NCI-H2029 treated with DMSO at 0.1 percent for 48 hours (cell line): ENCODE data around the gene RGS14.

ENCODE experiments used
- DNase-seq: peaks from one replicate; lab custom pipeline; 2025; lab: John Stamatoyannopoulos, UW

Gene RGS14, protein sequence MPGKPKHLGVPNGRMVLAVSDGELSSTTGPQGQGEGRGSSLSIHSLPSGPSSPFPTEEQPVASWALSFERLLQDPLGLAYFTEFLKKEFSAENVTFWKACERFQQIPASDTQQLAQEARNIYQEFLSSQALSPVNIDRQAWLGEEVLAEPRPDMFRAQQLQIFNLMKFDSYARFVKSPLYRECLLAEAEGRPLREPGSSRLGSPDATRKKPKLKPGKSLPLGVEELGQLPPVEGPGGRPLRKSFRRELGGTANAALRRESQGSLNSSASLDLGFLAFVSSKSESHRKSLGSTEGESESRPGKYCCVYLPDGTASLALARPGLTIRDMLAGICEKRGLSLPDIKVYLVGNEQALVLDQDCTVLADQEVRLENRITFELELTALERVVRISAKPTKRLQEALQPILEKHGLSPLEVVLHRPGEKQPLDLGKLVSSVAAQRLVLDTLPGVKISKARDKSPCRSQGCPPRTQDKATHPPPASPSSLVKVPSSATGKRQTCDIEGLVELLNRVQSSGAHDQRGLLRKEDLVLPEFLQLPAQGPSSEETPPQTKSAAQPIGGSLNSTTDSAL

DNA sequence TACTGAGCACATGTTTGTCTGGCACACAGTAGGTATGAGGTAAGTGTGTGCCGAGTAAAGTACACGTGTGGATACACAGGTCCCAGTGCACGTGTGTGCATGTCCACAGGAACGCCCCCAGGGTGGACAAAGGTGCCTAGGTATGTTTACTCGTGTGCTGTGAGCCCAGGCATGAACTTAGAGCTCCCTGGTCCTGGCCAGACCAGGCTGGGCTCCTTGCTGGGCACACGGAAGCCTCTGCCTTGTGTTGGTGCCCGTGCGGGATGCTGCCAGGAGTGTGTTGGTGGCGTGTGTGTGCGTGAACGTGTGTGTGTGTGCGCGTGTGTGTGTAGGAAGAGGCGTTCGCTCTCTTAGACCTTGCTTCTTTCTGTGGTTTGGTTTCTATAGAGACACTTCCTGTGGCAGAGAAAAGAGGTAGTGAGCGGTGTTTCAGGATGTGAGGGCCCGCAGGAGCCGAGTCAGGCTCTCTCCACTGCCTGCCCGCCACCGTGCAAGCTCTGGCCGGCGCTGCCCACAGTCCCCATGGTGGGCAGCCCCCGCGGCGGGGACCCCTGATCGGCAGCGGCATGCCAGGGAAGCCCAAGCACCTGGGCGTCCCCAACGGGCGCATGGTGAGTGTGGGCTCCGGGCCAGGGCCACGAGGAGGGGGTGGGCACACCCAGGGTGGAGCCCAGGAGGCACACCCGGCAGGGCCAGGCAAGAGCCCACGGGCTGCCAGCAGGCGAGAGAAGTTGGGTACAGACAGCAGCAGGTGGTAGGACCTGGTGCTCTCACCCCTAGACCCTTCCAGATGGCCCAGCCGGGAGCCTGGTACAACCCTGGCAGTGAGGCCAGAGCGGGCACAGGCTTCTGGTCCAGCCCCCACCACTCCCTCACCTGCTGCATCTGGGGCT lies at the start of gene RGS14:
TSS of gene RGS14 (plus strand) at position 466 of the 893 bp plus-strand sequence. CDS start at position 567, 101 bp downstream.
- peak; percentile 47 for DNase-seq

DNA sequence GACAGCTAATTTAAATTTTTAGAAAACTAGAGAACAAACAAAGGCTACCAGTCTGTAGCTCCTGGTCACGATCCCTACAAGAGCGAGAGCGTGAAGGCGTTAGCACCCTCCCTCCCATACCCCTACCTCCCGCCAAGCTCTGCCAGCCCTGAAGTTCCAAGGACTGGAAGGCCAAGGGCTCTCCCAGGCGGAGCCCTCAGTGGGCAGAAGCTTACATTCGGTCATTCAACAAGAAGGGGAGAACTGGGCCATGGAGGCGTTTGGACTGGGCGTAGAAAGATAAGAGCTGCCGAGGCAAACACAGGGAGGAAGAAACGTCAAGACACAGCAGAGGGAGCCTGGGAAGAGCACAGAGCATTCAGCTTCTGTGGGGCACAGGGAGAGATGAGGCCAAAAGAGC lies 49.0 kb upstream of the RGS14 start:
- DNase-seq, result no peak

DNA sequence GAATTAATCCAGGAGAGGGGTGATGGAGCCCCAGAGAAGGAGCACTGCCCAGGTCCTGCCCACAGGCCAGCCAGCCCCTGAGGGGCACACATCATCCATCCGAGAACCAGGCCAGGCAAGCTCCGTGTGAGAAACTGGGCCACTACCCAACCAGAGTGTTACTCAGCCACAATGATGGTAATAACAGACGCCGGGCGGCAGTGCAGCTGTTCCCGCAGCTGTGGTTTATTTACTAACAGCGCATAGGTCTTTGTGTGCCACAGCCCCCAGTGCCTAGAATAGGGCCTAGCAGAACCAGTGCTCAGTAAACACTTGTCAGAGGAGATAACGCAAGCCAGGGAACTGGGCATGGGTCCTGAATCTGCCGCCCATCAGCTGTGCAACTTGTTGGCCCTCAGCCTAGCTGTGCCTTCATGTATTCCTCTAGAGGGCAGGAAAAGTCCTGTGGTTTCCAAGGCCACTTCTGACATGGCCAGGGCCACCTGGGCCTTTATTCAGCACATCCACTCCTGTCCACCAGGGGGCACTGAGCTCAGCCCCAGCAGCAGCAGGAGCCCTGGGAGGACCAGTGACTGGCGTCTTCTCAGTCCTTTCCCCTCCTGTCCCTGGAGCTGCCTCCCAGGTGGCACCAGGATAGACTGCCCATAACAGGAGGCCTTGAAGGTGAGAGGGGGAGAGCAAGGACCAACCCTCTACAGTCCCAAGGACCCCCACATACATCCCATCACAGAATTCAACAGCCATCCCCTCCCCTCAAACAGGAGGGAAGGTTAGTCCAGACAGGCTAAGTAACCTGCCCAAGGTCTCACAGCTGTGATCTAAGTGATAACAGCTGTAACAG lies 48.2 kb upstream of the RGS14 start:
- DNase-seq, result peak; percentile 68

DNA sequence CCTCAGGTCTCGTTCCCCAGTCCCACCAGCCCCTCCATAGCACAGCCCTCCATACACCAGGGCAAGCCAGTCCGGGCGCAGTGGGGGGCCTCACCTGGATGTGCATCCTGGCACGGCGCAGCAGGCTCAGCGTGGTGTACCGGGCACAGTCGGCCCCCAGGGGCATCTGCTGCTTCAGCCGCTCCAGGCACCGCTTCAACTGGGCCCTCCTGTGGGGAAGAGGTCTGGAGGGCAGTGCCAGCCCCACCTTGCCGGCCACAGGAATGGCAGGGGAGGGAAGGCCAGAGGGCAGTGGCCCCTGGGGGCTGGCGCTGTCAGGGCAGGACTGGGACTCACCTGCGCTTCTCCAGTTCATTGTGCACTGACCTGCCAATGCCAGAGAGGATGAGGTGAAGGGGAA lies 47.4 kb upstream of the RGS14 start:
- DNase-seq, result no peak

DNA sequence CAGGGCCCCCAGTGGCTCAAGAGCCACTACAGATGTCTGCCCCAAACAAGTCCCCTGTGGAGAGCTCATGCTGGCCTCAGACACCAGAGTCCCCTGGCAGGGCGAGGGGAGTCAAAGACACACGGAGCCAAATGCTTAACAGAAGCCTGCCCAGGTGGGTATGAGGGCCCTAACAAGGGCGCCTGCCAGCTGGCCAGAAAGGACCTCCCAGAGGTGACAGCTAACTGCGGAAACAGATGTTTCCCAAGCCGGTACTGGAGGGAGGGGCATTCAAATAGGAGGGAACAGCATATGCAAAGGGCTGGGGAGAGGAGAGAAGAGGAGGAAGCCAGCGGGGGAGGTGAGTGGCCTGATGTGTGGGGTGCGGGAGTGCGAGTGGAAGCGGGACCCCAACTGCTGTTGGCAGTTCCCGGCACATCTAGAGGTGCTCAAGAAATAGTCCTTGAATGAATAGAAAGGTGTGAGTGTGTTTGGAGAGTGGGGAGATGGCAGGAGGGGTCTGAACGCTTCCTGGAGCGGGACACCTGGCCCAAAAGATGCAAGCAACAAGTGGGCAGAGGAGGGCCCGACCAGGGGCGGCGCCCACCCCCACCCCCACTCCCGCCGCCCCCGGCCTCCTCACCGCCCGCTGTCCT lies 46.9 kb upstream of the RGS14 start:
- peak; percentile 21 for DNase-seq

DNA sequence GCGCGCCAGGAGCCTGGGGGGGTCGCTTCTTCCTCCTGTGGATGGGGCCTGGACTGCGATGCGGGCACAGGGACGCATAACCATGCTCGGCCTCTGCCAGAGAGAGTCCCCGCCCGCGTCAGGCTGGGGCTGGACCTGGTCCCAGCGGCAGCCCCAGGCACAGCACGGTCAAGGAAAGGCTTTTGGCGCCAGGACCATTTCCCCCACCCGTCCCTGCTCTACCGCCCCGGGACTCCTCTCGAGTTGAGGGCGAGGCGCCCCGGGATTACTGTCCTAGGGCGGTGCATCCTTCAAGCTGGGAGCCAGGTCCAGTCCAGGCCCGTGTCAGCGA lies 46.4 kb upstream of the RGS14 start:
- DNase-seq, result no peak

DNA sequence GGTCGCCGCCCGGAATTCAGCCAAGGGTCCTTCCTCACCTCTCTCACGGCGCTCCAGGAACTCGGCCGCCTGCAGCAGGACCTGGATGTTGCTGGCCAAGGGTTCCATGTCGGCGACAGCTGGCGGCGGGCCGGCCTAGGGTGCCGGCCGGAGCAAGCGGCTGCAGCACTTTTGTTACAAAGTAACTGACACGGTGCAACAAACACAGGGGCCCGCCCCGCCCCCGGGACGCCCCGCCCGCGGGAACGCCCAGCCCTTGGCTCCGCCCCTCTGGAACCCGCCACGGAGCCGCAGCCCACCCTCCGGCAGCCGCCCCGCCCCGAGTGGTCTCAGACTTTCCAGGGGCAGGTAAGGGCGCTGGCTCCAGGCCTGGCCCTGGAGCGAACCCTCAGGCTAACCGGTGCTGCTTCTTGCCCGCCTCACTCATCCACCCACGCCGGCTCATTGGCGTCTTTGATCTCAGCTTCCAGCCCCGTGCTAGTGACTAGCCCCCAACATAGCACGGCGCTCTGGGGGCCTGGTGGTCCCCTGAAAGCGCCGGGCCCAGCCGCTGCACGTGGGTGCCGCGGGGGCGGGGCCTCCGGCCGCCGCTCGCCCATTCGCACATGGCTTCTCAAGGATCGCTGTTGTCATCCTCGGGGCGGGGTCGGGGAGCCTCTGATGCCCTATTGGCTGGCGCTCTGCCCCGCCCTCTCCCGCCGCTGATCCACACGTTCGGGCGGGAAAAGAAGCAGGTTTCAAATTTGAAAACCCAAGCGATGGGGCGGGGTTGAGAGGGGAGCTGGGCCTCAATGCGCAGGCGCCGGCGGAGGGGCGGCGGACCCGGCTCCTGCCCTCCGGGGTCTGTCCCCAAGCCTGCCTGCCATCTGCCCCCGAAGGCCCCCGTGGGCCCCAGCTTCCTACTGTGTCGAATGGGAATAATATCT lies 45.7 kb upstream of the RGS14 start, which contains the start of gene MXD3:
TSS of gene MXD3 (minus strand) at position 176 of the 926 bp plus-strand sequence. CDS start at position 108, 68 bp downstream.
- DNase-seq, result peak; percentile 92

DNA sequence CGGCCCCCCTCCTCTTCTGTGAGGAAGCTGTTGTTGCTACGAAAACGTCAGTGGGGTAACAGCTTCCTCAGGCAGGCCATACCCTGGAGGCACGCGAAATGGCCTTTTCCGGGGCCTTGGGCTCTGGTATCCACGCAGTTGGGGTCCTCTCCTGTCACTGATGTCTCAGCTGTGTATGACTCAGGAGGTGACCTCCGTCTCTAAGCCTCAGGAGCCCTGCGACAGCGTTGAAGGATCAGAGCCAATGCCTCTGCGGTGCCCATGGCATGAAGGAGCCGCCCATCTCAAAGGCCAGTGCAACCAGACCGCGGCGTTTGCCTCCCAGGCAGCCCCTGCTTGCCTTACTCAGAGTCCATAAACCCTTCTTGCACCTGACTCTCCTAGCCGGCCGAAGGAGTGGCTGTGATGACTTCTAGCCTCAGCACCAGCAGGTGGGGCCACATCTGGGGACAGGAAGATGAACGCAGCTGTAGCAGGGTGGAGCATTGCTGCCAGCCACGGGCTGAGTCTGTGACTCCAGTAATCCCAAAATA lies 45.0 kb upstream of the RGS14 start:
- no peak for DNase-seq

DNA sequence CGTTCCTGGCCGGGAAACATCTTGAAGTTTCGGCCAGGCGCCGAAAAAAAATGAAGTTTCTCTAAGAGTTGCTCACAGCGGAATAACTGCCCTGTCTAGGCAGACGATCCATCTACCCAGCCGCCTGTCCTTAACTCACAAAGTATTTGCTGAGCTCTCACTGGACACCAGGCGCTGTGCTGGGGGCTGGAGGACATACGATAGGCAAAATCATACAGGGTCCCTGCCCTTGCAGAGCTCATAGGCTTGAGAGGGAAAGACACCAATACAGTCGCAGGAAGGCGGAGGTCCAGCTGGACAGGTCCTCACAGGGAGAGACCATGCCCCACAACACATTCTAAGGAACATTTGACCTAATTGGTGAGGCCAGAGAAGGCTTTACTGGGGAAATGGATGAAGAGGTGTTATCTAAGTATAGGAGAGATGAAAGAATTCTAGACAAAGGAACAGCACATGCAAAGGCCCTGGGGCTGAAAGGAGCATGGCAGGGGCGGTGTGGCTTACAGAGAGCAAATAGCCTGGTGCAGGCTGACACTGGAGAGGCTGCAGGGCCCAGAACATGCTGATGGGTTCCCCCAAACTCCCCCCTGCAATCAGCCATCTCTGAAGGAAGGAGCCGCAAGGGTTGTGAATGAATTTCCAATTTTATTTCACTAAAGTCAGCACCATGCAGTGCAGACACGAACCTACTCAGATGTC lies 44.0 kb upstream of the RGS14 start:
- no peak for DNase-seq

DNA sequence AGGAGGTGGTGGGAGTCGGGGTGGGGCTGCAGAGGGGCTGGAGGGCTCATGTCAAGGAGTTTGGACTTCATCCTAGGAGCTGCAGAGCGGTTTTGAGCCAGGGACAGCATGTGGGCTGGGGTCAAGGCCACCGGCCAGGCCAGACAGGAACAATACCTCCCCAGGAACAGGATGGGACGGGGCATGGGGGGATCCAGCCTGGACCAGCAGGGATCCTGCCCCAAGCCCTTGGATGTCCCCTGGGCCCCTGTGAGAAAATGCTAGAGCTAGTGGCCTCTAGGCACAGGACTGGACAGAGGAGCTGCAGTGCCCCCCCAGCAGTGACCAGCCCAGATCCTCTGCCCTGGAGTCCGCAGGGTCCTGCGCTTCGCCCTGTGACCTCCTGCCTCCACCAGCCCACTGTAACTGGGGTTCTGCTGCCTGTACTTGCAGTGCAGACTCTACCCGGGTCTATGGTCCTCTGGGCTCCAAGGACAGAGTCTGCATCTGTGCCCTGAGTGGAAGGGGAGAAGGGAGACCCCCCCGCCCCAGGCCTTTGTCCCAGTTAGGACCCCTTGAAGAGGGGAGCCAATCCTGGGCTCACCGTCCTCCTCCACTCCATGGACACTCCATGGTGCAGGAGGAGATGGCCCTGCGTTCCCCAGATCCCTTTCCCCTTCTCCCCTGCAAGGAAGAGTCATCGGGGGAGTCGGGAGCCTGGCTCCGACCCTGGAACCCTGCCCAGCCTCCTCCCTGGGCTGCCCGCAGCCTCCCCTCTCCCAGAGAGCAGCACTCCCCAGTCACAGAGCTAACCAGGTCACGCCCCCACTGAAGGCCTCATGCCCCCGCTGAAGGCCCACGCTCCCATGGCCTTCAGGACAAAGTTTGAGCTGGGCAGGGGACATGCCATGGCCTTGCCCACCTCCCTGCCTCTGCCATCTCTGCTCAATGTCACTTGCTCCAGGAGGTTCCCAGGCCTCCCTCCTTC lies 43.1 kb upstream of the RGS14 start:
- DNase-seq, result no peak

DNA sequence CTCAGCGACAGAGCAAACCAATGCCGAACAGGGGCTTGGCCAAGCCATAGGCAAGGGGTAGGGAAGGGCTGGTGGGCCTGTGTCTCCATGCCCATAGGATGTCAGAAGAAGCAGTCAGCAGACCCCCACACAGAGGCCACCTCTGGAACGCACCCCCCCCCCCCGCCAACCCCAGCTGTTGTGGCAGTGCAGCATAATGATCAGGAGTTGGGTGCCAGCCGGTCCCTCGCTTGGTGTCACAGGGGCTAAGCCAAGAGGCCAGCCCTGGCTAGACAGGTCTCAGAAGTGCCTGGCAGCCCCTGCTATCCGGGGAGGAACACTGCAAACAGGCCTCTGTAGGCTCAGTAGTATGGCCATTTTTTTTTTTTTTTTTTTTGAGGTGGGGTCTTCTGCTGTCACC lies 42.3 kb upstream of the RGS14 start:
- DNase-seq, result no peak

DNA sequence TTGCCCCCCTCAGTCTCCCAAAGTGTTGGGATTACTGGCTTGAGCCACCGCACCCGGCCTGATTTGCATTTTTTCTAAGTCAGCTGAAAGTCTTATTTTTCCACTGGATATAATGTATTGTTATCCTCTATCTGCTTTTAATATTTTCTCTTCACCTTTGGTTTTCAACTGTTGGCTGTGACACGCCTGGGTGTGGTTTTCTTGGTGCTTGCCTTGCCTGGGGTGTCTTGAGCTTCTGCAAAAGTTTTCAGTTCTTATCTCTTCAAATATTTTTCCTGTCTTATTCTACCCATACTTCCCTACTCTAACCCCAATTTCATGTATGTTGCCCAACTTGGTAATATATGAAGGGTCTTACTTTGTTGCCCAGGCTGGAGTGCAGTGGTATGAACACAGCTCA lies 41.7 kb upstream of the RGS14 start:
- DNase-seq, result no peak

DNA sequence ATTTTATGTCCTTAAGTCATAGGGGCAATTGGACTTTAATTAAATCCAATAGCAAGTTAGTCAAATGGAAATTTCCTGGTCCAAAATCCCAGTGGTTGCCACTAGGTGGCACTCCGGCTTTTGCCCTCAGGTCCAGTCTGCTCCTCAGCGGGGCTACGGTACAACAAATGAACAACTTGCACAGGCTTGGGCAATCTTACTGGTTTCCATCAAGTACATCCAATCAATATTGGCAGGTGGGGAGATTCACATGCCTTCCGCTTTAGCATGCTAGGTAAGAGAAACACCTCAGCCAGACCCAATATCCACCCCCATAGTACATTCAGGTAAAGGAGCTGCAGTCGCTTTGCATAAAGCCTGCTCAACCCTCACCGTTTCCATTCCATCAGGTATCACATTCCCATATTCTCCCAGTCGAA lies 39.8 kb upstream of the RGS14 start:
- DNase-seq, result peak; percentile 32

DNA sequence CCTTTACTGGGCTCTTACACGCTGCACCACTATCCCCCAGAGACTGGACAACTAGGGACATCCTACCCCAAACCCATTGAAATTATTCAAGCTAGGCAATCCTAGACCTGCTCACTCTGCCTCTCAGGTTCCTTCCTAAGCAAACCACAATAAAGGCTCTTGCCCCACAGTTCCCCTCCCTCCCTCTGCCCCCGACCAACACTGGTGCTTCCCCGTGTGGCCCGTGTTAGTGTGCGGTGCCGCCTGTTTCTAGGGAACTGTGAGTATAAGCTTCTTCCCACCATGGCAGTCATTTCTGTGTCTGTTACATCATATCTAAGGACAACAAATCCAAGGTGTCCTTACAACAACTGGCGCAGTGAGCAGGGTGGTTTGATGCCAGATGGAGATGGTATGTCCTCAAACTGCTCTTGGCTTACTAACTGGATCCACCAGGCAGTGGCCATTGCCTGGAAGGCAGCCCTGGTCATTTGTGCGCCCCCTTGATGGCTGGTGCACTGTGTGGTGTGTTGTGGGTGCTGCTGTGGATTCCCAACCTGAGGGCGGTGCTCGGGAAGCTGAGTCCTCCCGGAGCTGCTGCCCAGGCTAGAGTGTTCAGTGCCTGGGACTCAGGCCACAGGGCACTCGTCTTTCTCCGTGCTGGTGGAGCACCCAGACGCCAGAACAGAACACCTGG lies 37.7 kb upstream of the RGS14 start:
- no peak for DNase-seq

DNA sequence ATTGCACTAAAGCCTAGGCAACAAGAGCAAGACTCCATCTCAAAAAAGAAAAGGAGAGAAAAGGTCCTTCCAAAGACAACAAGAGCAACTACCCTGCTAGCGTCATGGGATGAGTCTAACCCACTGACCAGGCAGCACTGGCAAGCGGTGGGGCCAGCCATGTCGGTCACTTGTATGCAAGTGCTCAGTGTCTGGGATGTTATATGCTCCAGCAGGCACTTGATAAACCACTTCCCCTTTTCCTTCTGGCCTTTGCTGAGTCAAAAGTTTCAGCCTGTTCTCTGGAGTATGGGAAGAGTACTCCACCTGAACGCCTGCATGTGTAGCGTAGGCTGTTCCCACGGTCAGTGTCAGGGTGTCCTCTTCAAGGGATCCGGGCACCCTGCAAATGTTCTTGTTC lies 36.8 kb upstream of the RGS14 start:
- no peak for DNase-seq

DNA sequence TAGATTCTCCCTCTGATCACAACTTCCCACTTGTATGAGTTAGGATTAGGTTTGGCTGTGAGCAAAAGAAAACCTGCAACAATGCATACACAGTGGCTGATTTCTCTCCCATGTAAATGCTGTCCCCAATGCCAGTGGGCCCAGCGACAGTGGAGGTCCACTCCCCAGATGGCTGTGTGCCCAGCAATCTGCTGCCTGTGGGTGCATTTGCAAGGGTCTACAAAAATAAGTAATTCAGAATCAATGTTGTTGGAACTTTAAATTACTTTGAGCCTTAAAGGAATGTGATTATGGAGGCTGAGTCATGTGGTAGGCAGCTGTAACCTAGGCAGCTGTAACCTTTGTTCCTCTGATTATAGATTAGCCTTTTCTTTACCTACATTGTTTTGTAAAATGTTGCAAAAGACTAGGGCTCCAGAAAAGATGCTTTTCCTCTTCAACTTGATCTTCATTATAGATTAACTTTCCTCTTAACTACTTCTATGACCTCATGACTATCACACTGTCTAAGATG lies 31.8 kb upstream of the RGS14 start:
- no peak for DNase-seq
